HG03442 (cell line): ENCODE results near the gene NKX2-3.

ENCODE experiments used
- ATAC-seq: cut with Tn5 transposase; IDR thresholded peaks from one replicate; pipeline ENCODE4 v1.9.1; 2021; ENCODE audit warnings: mild to moderate bottlenecking, moderate library complexity; ENCODE audit not compliant: unreplicated experiment

NKX2-3 gene

GRCh38 chr10:99532687-99533495, at the start of gene NKX2-3:
TSS of gene NKX2-3 (plus strand) at chr10:99532942. CDS start at chr10:99533132, 190 bp downstream.
- ATAC-seq: no peak

- no peak for ATAC-seq
These were observed 47.8 kb upstream of the NKX2-3 start for GRCh38 chr10:99484626-99485581.

GRCh38 chr10:99487125-99487807, 45.5 kb upstream of the NKX2-3 start:
- no peak for ATAC-seq

DNA sequence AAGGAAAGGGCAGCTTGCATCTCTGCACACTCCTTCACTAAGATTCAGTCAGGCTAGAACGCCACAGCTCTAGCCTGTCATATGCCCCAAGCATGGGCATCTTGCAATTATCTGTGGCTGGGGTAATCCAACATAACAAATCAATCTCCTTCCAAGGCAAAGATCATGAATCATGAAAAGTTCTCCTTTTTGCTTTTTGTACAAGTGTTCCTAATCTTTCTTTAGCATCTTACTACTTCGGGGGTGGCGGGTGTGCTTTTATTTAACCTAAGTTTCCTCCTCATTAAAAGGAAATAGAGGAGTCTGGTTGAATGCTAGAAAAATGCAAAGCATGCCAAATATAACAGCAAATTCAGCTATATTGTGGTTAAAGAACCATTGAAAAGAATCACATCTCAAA, 43.5 kb upstream of the NKX2-3 start:
- no peak for ATAC-seq

- ATAC-seq: no peak
These were observed 35.3 kb upstream of the NKX2-3 start for GRCh38 chr10:99497343-99498025.

GRCh38 chr10:99506416-99506815, 26.3 kb upstream of the NKX2-3 start:
- ATAC-seq: no peak

- ATAC-seq: no peak
These were observed 25.5 kb upstream of the NKX2-3 start for GRCh38 chr10:99507265-99507664.

GRCh38 chr10:99513061-99513460, 19.7 kb upstream of the NKX2-3 start:
- no peak for ATAC-seq

DNA sequence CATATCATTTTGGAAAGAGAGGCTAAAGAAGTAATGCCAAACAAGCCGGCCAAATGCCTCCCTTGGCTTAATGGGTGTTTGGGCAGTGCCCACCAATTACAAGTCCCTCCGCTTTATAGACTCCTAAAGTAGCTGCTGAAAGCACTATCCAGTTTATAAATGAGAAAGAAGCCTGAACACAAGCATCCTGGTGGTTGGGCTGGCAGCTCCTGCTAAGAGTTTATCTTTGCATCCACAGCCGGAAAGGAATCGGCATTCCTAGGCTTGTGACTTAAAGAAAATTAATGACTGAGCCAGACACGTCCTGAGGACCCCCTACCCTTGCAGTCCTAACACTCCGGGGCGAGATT, 13.1 kb upstream of the NKX2-3 start:
- ATAC-seq: no peak

- no peak for ATAC-seq
These were observed 12.5 kb upstream of the NKX2-3 start for GRCh38 chr10:99520040-99520846.

DNA sequence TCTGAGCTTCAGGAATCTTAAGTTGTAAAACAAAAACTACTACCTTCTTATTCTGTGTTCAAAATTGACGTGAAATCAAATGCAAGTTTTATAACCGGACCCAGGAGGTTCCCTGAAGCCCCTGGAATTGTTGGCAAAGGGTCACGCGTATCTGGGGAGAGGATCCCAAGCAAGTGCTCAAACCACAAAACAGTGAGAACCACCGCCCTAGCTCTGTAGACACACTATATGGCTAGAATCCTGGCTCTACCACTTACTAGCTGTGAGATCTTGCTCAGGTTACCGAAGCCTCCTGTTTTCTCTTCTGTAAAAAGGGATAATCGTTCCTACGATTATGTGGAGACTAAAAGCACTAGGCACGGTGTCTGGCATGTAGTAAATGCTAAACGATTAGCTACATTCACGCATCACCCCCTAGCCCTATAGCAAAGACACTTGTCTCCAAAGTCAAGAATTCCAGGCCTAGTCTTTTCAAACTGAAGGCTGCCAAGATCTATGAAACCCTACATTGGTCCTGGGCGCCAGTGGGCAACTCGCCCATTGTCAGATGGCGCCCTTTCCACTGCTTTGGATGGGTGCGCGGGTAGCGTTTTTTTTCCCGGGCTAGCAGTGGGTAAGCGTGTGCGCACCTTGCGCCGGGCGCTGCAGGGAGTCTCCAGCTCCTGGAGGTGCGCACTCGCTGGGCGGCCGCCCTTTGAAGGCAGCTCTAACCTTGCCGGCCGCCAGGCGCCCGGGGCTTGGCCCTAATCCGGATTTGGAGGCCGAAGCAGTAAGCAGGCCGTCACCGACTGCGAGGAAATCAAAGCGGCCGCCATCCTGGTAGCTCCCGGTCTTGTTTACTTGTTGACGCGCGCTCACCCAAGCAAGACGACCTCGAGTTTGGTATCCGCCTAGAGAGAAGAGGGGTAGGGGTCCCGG, 11.6 kb upstream of the NKX2-3 start:
- no peak for ATAC-seq

DNA sequence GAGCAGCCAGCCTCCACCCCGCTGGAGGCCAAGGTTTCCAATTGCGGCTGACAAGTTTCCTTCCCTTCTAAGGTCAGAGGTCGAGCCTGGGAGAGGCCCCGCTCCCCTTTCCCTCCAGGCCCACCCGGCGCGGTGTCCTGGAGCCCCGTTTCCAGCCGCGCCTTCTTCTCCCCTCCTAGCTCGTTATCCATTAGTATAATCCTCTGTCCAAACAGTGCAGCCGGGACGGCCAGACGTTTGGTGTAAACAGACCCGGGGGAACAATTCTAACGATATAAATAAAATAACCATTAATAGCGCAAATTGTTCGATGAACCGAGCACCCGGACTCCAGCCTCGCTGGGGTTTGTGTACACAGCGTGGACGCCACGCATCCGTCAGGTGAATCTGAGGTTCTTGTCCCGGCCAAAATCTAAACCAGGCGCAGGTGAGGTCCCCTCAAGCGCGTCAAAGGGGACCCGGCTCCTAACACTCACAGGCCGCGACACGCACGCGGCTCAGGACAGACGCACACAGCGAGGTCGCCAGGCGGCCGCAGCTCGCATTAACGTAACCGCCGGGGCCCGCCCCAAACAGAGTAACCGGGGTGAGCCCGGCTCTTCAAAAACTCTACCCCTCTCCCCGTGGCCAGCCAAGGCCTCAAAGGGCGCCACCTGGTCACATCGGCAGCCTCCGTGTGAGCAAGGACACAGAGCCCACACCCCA, 10.8 kb upstream of the NKX2-3 start:
- no peak for ATAC-seq

GRCh38 chr10:99522470-99523250, 10.1 kb upstream of the NKX2-3 start:
- ATAC-seq: no peak

GRCh38 chr10:99523251-99523773, 9.4 kb upstream of the NKX2-3 start:
- ATAC-seq: no peak

DNA sequence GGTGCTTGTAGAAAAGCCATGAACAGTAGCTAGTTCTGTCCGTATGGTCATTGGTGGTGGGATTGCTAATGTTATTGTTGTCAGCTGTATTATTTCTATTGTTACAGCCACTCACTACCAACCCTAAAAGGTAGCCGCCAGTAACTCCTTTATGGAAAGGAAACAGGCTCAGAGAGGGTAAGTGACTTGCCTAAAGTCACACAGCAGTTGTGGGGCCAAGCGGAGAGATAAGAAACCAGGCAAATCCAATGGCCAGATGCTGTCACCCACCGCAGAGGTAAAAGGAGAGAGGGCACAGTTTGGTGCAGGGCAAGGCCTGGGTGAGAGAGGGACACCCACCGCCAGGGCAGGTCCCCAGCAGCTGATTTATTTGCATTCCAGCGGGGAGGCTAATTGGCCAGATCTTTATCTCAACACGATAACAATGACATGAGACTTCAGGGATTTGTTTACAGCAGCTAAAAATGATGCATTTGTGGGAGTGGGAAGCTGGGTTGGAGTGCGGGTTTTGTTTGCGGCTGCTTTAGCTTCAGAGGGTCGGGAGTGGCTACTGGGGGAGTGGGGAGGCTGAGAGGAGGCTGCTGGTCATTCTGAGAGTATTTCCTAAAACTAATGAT, 8.6 kb upstream of the NKX2-3 start:
- no peak for ATAC-seq

- ATAC-seq: no peak
These were observed 7.9 kb upstream of the NKX2-3 start for GRCh38 chr10:99524736-99525380.
